Measurements from ENCODE around the gene GOPC.
A peak's percentile ranks its signal among the peaks of the same experiment; 100 is the strongest.
"Not testable (repeated sequence)": the region's sequence is repeated elsewhere in the genome, so short reads cannot be mapped to it uniquely, and the experiment has no call there.

GOPC gene

GRCh38 chr6:117547688-117548621, 54.4 kb downstream of the GOPC start:
- DNase-seq: peak; percentile 51 to 58

- DNase-seq: no peak
Measured at GRCh38 chr6:117546674-117547073, 55.6 kb downstream of the GOPC start.

GRCh38 chr6:117545161-117545595, 57.1 kb downstream of the GOPC start:
- no peak for DNase-seq

GRCh38 chr6:117544716-117545115, 57.6 kb downstream of the GOPC start:
- DNase-seq: no peak

- DNase-seq: no peak
Measured at GRCh38 chr6:117542493-117542892, 59.8 kb downstream of the GOPC start.

- DNase-seq: no peak
Measured at GRCh38 chr6:117540670-117541069, 61.6 kb downstream of the GOPC start.

- no peak for DNase-seq
Measured at GRCh38 chr6:117538615-117539014, 63.7 kb downstream of the GOPC start.

GRCh38 chr6:117536317-117536716, 66.0 kb downstream of the GOPC start:
- DNase-seq: no peak

GRCh38 chr6:117534974-117535373, 67.3 kb downstream of the GOPC start:
- DNase-seq: no peak

GRCh38 chr6:117533775-117534174, 68.5 kb downstream of the GOPC start:
- DNase-seq: no peak

GRCh38 chr6:117531809-117532725, 70.2 kb downstream of the GOPC start:
- DNase-seq: no peak

GRCh38 chr6:117531346-117531745, 71.0 kb downstream of the GOPC start:
- no peak for DNase-seq

- DNase-seq: no peak
Measured at GRCh38 chr6:117530467-117531242, 71.7 kb downstream of the GOPC start.

GRCh38 chr6:117525607-117526006, 76.7 kb downstream of the GOPC start:
- DNase-seq: no peak

GRCh38 chr6:117521791-117522502, 80.4 kb downstream of the GOPC start:
- no peak for DNase-seq

GRCh38 chr6:117520603-117521395, 81.5 kb downstream of the GOPC start:
- DNase-seq: no peak

GRCh38 chr6:117518870-117519269, 83.4 kb downstream of the GOPC start:
- DNase-seq: no peak

- DNase-seq: not testable (repeated sequence)
Measured at GRCh38 chr6:117517995-117518394, 84.3 kb downstream of the GOPC start.

GRCh38 chr6:117515326-117515725, 87.0 kb downstream of the GOPC start:
- DNase-seq: no peak

- no peak for DNase-seq
Measured at GRCh38 chr6:117514655-117515054, 87.7 kb downstream of the GOPC start.

GRCh38 chr6:117513778-117514365, 88.4 kb downstream of the GOPC start:
- DNase-seq: no peak

Data from activated T-cell treated with anti-CD3 and anti-CD28 coated beads, Interleukin-2, amount 50 U/mL, for 48 hours (primary cell).